Stomach (tissue), 4 donors: ENCODE measurements around the gene PIK3CB.

Experiments
- CTCF ChIP-seq, 7 experiments: fragments of 450-650 bp in 4 of 7; fragments of 200-600 bp in 3 of 7; sonication (generic) in 3 of 7; IDR thresholded peaks; one replicate each; pipeline ENCODE4 v1.5.1; 2016 to 2019; ENCODE audit warnings: antibody characterized with exemption in 7 of 7, control low read depth in 2 of 7, mild to moderate bottlenecking in 1 of 7
- EP300 ChIP-seq: sonication (generic); formaldehyde crosslinking; IDR thresholded peaks from one replicate; pipeline ENCODE4 v1.6.1; 2017; ENCODE audit warnings: antibody characterized with exemption
- POLR2A ChIP-seq, 4 donors: fragments of 450-650 bp; IDR thresholded peaks; one replicate each; pipeline ENCODE4 v1.6.1; 2016; ENCODE audit warnings: antibody characterized with exemption in 4 of 4, control low read depth in 2 of 4, mild to moderate bottlenecking in 1 of 4, moderate library complexity in 1 of 4

GRCh38 chr3:138797508-138798038, 37.2 kb downstream of the PIK3CB start:
- TF ChIP-seq POLR2A (IDR thresholded peaks at IDR 0.05) (no peak), CTCF (IDR thresholded peaks at IDR 0.05) (no peak), EP300 (no peak)
